ENCODE data around the gene ACTL6B. TPM values are rescaled to one million over a fixed set of nuclear protein-coding genes. Genes with fewer than 3 reads are reported as not detected.
A peak's percentile ranks its signal among the peaks of the same experiment; 100 is the strongest.

The ACTL6B gene
- total and polyA plus RNA-seq, 9 of the 15 experiments (the other 6 are each of a cell fraction or from before 2014, with no cell fraction given) = not detected

GRCh38 chr7:100639995-100640516 lies 16.2 kb downstream of the ACTL6B start:
- ATAC-seq = peak; percentile 32
- intact Hi-C loops (cut with micrococcal nuclease) (loop anchor here (5.0 kb wide), 1 partner anchor 52 kb away; the partner anchor contains the start of gene GIGYF1), in situ Hi-C loops (cut with MboI) (no loop called here)
- Histone ChIP-seq H3K9ac (ENCODE audit: insufficient read depth in 1 of 2, low read depth in 2 of 2, low read length in 2 of 2) (peak overlapping the region; percentile 92 to 94), H3K79me2 (ENCODE audit: control insufficient read depth, insufficient read depth, low read length) (peaks cover 60% of the 10 kb centered on the region), H2AFZ (ENCODE audit: low read depth, low read length) (peak overlapping the region; percentile 44; the same call in 1 of the 2 replicates), H4K20me1 (replicated peaks; ENCODE audit: control insufficient read depth, insufficient read depth, low read length) (no peaks in the 10 kb centered on the region), H3K4me2 (ENCODE audit: insufficient read depth, low read length) (peak overlapping the region; percentile 95), H3K9me3 (replicated peaks; ENCODE audit: control insufficient read depth, insufficient read depth, low read depth, low read length) (no peaks in the 10 kb centered on the region), H3K9me1 (ENCODE audit: control insufficient read depth, insufficient read depth, low read length) (no peaks in the 10 kb centered on the region), H3K4me3 (peak overlapping the region; percentile 55), H3K27me3 (ENCODE audit: control insufficient read depth in 2 of 2, insufficient read depth in 2 of 2, low read length in 2 of 2) (no peaks in the 10 kb centered on the region), H3K27ac (ENCODE audit: extremely low read depth, low read depth, low read length) (peak overlapping the region; percentile 98), H3K4me1 (replicated peaks in 1 of 2; ENCODE audit: control insufficient read depth in 2 of 2, insufficient read depth in 2 of 2, low read length in 2 of 2) (peaks cover 25 to 41% of the 10 kb centered on the region in 2 experiments), H3K36me3 (ENCODE audit: control insufficient read depth, insufficient read depth, low read length) (peaks cover 18% of the 10 kb centered on the region)
- FAIRE-seq = peak; percentile 80
- WGBS (ENCODE audit: insufficient coverage, low coverage, missing lambda C conversion rate) = 3% methylated on average over 17 of the region's 17 CpGs
- DNase-seq (ENCODE audit: extremely low read depth in 1 of 4, low spot score in 3 of 4) = peak in 1 of 4 experiments; percentile 69
- ChIA-PET POLR2A (interaction anchor here (0.6 to 2.7 kb wide), 7 partner anchors 10 to 497 kb away, joined by 3 to 22 read pairs (median 5); no protein-coding TSS in a partner anchor), CTCF (ENCODE audit: low intra/inter-chr PET ratio) (no interaction called here)
- BruUV-seq (replicated peaks) = no TSS peak
- TF ChIP-seq SRSF3 (IDR thresholded peaks at IDR 0.05; ENCODE audit: insufficient read depth, low read length) = no peak
- TF ChIP-seq ZNF445 (CRISPR knock-in tag; IDR thresholded peaks at IDR 0.05; ENCODE audit: low read depth) = no peak
- no peak for TF ChIP-seq MCM5 (IDR thresholded peaks at IDR 0.05; ENCODE audit: low read depth)
- no peak for TF ChIP-seq POLR3G (IDR thresholded peaks at IDR 0.05; ENCODE audit: extremely low read depth, insufficient read length, insufficient replicate concordance)
- TF ChIP-seq, protein P1, sequence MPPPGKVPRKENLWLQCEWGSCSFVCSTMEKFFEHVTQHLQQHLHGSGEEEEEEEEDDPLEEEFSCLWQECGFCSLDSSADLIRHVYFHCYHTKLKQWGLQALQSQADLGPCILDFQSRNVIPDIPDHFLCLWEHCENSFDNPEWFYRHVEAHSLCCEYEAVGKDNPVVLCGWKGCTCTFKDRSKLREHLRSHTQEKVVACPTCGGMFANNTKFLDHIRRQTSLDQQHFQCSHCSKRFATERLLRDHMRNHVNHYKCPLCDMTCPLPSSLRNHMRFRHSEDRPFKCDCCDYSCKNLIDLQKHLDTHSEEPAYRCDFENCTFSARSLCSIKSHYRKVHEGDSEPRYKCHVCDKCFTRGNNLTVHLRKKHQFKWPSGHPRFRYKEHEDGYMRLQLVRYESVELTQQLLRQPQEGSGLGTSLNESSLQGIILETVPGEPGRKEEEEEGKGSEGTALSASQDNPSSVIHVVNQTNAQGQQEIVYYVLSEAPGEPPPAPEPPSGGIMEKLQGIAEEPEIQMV (tag; conservative IDR thresholded peaks at IDR 0.05; ENCODE audit: low read depth) = no peak
- TF ChIP-seq SUPT5H (IDR thresholded peaks at IDR 0.05) = no peak
- no peak for TF ChIP-seq ERF (CRISPR knock-in tag; IDR thresholded peaks at IDR 0.05)
- no peak for TF ChIP-seq ZNF347 (CRISPR knock-in tag; IDR thresholded peaks at IDR 0.05; ENCODE audit: low read depth)
- no peak for TF ChIP-seq TBL1XR1 (IDR thresholded peaks at IDR 0.05; ENCODE audit: low read length in 2 of 2)
- TF ChIP-seq PCBP2 (IDR thresholded peaks at IDR 0.05; ENCODE audit: low read depth, low read length, poor library complexity, severe bottlenecking) = no peak
- no peak for TF ChIP-seq TGIF2 (CRISPR knock-in tag; IDR thresholded peaks at IDR 0.05)
- peak in 1 of 2 experiments; percentile 9; a peak in 1 of 4 replicates for TF ChIP-seq HDAC1 (IDR thresholded peaks at IDR 0.05)
- peak; percentile 20; the same call in 1 of the 2 replicates for TF ChIP-seq MYNN (IDR thresholded peaks at IDR 0.05)
- TF ChIP-seq MYNN (CRISPR knock-in tag; IDR thresholded peaks at IDR 0.05) = no peak
- peak; percentile 29 for TF ChIP-seq BCOR (IDR thresholded peaks at IDR 0.05)
- TF ChIP-seq NFIX (CRISPR knock-in tag; IDR thresholded peaks at IDR 0.05; ENCODE audit: low read depth) = no peak
- no peak for TF ChIP-seq GTF2F1 (IDR thresholded peaks at IDR 0.05; ENCODE audit: low read depth, low read length)
- no peak for TF ChIP-seq POLR2G (IDR thresholded peaks at IDR 0.05; ENCODE audit: low read depth, low read length)
- TF ChIP-seq CBX2 (IDR thresholded peaks at IDR 0.05; ENCODE audit: insufficient read depth, low read length, poor library complexity, severe bottlenecking) = no peak
- TF ChIP-seq STAT5B (CRISPR knock-in tag; IDR thresholded peaks at IDR 0.05) = no peak
- TF ChIP-seq, protein P2, sequence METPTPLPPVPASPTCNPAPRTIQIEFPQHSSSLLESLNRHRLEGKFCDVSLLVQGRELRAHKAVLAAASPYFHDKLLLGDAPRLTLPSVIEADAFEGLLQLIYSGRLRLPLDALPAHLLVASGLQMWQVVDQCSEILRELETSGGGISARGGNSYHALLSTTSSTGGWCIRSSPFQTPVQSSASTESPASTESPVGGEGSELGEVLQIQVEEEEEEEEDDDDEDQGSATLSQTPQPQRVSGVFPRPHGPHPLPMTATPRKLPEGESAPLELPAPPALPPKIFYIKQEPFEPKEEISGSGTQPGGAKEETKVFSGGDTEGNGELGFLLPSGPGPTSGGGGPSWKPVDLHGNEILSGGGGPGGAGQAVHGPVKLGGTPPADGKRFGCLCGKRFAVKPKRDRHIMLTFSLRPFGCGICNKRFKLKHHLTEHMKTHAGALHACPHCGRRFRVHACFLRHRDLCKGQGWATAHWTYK (CRISPR knock-in tag; IDR thresholded peaks at IDR 0.05) = no peak
- TF ChIP-seq BACH1 (tag; IDR thresholded peaks at IDR 0.05) = no peak
- no peak for TF ChIP-seq FOXJ3 (CRISPR knock-in tag; IDR thresholded peaks at IDR 0.05)

Measured in K562 (cell line).